Fibroblast of pulmonary artery (primary cell): ENCODE results near the gene DNAJC13.

Experiments
- DNase-seq: peaks from one replicate; pipeline ENCODE4 v3.0.0-alpha.2; 2010; ENCODE audit warnings: low read depth
- H3K4me3 ChIP-seq: replicated peaks from 2 replicates; pipeline ENCODE4 v1.5.1; 2011; ENCODE audit warnings: low read depth, mild to moderate bottlenecking, control low read depth, low read length, moderate library complexity
- TF ChIP-seq, protein P1 (sequence below): IDR thresholded peaks from 2 replicates; pipeline ENCODE4 v1.5.1; 2011; ENCODE audit warnings: mild to moderate bottlenecking, control low read depth, low read length, inconsistent platforms; ENCODE audit errors: missing control alignments

The DNAJC13 gene

DNA sequence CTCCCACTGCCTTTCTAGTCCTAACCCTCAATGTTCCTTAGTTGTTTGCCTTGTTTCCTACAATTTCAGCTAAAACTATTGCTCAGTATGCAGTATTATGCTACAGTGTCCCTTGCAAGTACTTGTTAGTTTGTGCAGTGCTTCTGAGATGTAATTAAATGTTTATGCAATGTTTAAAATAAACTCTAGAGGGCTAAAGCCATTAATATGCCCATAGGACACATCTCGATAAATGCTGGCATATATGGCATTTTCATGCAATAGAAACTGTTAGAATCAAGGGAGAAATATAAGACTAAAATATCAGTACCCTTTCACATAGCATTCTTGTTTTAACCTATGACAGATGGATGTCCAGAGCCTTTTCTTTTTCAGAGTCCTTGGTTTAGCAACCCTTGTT, 120.0 kb downstream of the DNAJC13 start:
- TF ChIP-seq, protein P1, sequence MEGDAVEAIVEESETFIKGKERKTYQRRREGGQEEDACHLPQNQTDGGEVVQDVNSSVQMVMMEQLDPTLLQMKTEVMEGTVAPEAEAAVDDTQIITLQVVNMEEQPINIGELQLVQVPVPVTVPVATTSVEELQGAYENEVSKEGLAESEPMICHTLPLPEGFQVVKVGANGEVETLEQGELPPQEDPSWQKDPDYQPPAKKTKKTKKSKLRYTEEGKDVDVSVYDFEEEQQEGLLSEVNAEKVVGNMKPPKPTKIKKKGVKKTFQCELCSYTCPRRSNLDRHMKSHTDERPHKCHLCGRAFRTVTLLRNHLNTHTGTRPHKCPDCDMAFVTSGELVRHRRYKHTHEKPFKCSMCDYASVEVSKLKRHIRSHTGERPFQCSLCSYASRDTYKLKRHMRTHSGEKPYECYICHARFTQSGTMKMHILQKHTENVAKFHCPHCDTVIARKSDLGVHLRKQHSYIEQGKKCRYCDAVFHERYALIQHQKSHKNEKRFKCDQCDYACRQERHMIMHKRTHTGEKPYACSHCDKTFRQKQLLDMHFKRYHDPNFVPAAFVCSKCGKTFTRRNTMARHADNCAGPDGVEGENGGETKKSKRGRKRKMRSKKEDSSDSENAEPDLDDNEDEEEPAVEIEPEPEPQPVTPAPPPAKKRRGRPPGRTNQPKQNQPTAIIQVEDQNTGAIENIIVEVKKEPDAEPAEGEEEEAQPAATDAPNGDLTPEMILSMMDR = no peak
- H3K4me3 ChIP-seq = no peak overlapping the region
- no peak for DNase-seq

DNA sequence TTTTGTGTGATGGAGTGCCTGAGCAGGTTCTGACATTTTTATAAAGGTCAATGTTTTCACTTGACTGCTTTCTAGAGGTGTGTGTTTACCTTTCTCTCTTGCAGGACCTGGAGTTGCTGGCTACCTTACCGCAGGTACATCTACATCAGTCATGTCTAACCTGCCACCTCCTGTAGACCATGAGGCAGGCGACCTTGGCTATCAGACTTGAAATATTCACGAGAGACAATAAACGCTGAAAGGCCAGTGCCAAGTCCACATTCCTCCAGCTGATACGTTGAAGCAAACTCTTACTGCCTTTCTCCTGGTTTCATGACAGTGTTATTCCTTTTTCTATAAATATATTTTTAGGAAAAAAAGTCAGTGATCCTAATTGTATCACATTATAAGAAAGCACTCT, 120.8 kb downstream of the DNAJC13 start:
- DNase-seq = no peak
- H3K4me3 ChIP-seq = no peak overlapping the region
- TF ChIP-seq, protein P1 = no peak

DNA sequence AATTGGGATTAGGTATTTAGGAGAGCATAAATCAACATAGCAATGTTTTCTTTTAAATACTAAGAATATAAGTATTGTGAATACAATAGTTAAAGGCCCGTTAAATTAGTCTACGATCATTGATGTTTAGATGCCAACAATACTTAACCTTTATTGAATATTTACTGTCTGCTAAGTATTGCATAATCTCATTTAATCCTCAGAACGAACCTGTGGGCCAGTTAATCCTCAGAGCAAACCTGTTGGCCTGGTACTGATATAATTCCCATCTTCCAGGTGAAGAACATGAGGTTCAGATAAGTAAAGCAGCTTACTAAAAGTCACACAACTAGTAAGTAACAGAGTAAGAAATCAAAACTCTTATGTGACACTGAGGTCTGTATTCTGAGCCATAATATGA, 122.4 kb downstream of the DNAJC13 start:
- no peak for DNase-seq
- TF ChIP-seq, protein P1 = no peak
- H3K4me3 ChIP-seq = no peak overlapping the region

DNA sequence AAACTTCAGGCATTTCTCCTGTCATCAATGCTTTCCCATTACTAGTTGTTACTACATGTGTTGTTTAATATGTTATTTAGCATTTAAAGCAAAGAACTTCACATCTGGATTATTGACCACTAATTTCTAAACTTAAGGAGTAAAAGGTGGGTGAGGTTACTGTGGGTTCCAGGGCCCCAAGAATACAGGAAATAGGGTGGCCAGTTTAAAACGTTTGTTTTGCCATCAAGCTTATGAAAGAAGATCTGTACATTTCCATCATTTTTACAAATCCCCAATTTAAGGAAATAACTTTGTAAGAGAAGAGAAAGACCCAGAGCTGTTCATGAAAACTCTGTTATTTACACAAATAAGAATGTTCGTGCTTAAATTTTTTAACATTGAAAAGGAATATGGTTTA, 125.3 kb downstream of the DNAJC13 start:
- TF ChIP-seq, protein P1 = no peak
- DNase-seq = no peak
- no peak overlapping the region for H3K4me3 ChIP-seq

DNA sequence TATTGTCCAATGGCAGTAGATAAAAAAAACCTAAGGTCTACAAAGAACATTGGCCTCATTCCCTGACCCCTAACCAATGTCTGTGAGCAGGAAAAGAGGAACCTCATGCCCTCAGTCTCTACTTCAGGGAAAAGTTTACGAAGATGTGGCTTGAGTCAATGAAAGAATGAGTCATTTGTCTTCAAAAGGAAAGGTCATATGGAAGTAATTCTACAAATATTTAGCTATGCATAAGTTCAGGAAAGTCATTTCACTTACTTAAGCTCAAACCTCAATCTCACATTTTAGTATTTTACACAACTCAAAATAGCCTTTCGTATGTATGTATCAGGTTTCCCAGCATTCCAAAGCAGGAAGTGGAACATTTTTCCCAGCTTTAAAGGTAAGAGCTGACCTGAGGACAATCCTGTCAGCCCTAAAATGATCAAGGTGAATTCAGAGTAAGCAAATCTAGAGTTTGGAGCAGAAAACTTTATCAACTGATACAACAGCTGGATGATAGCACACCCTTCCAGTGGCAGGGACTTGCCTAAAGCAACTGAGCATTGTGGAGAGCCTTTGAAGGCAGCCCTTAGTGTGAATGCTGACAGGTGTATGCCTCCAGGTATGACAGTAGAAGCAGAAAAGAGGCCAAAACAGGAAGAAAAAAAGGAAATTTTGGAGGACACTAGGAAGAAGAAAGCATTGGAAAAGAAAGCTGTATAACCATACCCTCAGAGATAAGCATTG, 125.9 kb downstream of the DNAJC13 start:
- DNase-seq = peak; percentile 81
- TF ChIP-seq, protein P1 = no peak
- H3K4me3 ChIP-seq = no peak overlapping the region

DNA sequence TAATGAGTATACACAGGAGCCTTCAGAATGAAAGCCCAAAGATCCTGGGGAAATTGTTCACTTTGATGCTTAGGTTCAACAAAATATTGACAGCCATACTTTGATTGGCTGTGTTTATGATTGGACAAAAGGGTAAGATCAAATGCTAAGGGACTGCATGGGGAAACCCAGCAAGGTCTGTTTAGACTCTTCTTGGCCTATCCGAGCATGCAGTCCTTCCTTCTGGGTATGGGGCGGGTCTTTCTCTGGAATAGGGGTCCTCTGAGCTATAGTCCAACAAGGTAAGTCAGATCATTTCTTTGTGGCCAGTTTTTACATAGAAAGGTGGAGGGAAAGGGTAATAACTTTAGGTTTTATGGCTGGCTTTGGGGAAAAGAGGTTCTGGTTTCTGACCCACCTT, 126.8 kb downstream of the DNAJC13 start:
- DNase-seq = no peak
- TF ChIP-seq, protein P1 = no peak
- no peak overlapping the region for H3K4me3 ChIP-seq

DNA sequence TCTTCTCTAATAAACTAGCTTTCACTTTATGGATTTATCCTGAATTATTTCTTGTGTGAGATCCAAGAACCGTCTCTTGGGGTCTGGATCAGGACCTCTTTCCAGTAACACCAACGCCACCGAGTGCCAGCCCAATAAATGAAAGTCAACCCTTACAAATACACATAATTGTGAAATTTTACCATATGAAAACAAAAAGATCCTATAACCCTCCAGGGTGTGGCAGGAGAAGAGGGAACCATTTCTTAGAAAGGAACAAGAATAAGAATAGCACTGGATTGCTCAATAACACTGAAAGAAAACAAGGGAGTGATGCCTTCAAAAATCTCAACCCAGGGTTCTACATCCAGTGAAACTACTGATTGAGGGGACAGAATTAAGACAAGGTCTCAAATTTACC, 128.2 kb downstream of the DNAJC13 start:
- TF ChIP-seq, protein P1 = no peak
- H3K4me3 ChIP-seq = no peak overlapping the region

More for the DNA sequence above, 128.2 kb downstream of the DNAJC13 start:
- no peak for DNase-seq
